Subcutaneous abdominal adipose tissue (tissue), 5 donors: ENCODE results near the gene SKA2.
"Not testable (repeated sequence)": the region's sequence is repeated elsewhere in the genome, so short reads cannot be mapped to it uniquely, and the experiment has no call there.

ENCODE experiments used
- H3K27ac ChIP-seq: one replicate; pipeline ENCODE4 v1.7.0; 2013; ENCODE audit warnings: low read depth, mild to moderate bottlenecking, inconsistent platforms, low read length, moderate library complexity
- H3K27me3 ChIP-seq, 5 donors: one replicate each; pipeline ENCODE4 v1.7.0; 2013; ENCODE audit warnings: low read length in 5 of 5, inconsistent platforms in 1 of 5; ENCODE audit not compliant: control insufficient read depth in 5 of 5, insufficient read depth in 4 of 5
- H3K36me3 ChIP-seq, 5 donors: one replicate each; pipeline ENCODE4 v1.7.0; 2013; ENCODE audit warnings: low read length in 5 of 5; ENCODE audit not compliant: control insufficient read depth in 5 of 5, insufficient read depth in 5 of 5
- H3K4me1 ChIP-seq, 5 donors: one replicate each; pipeline ENCODE4 v1.7.0; 2013; ENCODE audit warnings: low read length in 5 of 5, mild to moderate bottlenecking in 3 of 5, moderate library complexity in 1 of 5; ENCODE audit not compliant: control insufficient read depth in 5 of 5, insufficient read depth in 5 of 5
- H3K4me3 ChIP-seq, 5 donors: one replicate each; pipeline ENCODE4 v1.7.0; 2013; ENCODE audit warnings: low read length in 5 of 5, low read depth in 1 of 5
- H3K9ac ChIP-seq, 5 donors: one replicate each; pipeline ENCODE4 v1.7.0; 2013; ENCODE audit warnings: low read length in 5 of 5, mild to moderate bottlenecking in 4 of 5, moderate library complexity in 3 of 5
- H3K9me3 ChIP-seq, 5 donors: one replicate each; pipeline ENCODE4 v1.7.0; 2013; ENCODE audit warnings: low read length in 5 of 5; ENCODE audit not compliant: control insufficient read depth in 5 of 5
- donor health status: healthy.
- donor health status: healthy.
- donor health status: healthy.
- donor health status: healthy.
- donor health status: healthy.

Gene SKA2

DNA sequence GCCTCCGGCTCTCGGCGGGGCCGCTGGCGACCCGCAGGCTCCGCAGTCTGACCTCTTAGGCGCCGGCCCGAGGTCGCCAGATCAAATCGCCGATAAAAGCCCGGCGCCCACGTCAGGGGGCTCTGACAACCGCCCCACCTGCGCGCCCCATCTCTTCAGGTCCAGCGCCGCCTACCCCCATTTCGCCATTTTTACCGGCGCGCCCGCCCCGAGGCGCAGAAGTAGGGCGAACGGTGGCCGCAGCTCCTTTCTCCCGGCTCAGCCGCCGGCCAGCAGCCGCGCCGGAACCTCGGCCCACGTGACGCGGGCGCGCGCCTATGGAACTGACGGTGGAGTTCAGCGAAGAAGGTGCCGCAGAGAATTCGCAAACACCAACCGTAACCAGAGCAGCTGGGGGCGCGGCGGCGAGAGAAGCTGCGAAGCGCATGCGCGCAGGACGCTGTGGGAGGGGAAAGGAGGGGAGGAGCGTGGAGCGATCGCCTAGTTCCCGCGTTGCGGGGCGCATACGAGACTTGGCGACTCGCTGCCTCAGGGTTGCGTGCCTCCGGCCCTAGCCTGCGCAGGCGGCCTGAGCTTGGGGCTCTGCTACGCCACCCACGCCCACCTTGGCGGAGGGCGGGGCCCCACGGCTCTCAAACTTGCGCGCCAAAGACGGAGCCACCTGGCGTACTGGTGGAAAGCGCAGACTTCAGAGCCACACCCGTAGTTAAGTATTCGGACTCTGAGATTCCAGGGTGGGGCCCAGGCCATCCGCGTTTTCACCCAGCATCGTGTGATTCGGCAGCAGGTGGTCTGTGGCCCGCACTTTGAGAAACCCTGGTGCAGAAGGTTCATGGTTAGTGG is 48.3 kb downstream of the SKA2 start, which contains the start of gene TRIM37:
Gene TRIM37, minus strand, starts transcription at position 418 of the 843 bp plus-strand sequence. CDS start 419 bp downstream, outside the sequence.
- peaks cover 0 to 7% (median 0%) of the 10 kb centered on the region in 5 donors for H3K36me3 ChIP-seq
- no peaks in the 10 kb centered on the region for H3K9me3 ChIP-seq
- peak within 1 kb of the TSS; percentile 89 for H3K27ac ChIP-seq
- peak within 1 kb of the TSS; percentile 68 to 99 (median 89) for H3K4me3 ChIP-seq
- no peaks in the 10 kb centered on the region for H3K27me3 ChIP-seq
- H3K4me1 ChIP-seq, result peaks cover 4 to 21% (median 19%) of the 10 kb centered on the region in 5 donors
- peak within 1 kb of the TSS; percentile 81 to 89 (median 88) for H3K9ac ChIP-seq

DNA sequence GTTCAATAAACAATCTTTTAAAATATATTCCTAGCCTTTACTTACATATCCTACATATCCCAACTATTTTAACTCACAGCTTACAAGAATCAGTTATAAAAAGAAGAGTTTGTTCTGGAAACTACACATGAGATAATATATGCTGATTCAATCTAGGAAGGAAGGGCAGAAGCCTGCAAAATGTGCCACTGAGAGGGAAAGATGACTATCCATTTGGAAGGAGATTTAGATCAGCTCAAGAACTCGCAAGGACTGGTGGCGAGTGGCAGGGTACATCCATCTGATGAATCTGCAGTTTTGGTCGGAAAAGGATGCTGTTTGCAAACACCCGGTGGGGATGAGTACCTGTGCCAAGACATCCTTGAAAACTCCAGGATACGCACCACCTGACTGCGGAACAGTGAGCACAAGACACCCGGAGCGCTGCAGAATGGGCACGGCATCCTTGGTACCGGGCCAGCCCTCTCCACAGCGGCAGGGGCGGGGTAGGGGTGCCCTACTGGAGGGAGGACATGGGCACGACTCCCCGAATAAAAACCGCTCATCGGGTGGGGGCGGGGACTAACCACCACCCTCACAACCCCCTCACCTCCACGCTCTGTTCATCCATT is 49.0 kb downstream of the SKA2 start:
- H3K27ac ChIP-seq, result peak overlapping the region; percentile 89
- peaks cover 4 to 21% (median 19%) of the 10 kb centered on the region in 5 donors for H3K4me1 ChIP-seq
- peak overlapping the region; percentile 41 to 89 (median 88) for H3K9ac ChIP-seq
- no peaks in the 10 kb centered on the region for H3K9me3 ChIP-seq
- no peaks in the 10 kb centered on the region for H3K27me3 ChIP-seq
- H3K36me3 ChIP-seq, result peaks cover 0 to under 1% (median 0%) of the 10 kb centered on the region in 5 donors
- H3K4me3 ChIP-seq, result peak overlapping the region; percentile 68 to 99 (median 88)

GRCh38 chr17:59101178-59101577 is 53.8 kb downstream of the SKA2 start:
- Histone ChIP-seq H3K4me3 (no peak overlapping the region), H3K9ac (no peak overlapping the region), H3K36me3 (peaks cover 0 to 11% (median 3%) of the 10 kb centered on the region in 5 donors), H3K27me3 (no peaks in the 10 kb centered on the region), H3K9me3 (no peaks in the 10 kb centered on the region), H3K4me1 (peaks cover 0 to 11% (median 8%) of the 10 kb centered on the region in 5 donors), H3K27ac (no peak overlapping the region)

DNA sequence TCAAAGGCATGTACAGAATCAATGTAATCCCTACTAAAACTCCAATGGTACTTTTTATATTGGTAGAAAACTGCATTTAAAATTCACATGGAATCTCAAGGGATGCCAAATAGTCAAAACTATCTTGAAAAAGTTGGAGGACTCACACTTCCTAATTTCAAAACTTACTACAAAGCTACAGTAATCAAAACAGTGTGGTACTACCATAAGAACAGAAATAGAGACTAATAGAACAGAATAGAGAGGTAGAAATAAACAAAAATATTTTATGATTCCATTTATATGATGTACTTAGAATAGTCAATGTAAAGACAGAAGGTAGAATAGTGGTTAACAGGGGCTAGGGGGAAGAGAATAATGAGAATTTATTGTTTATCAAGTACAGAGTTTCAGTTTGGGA is 57.1 kb downstream of the SKA2 start:
- H3K4me1 ChIP-seq, result peaks cover 0 to 12% (median 8%) of the 10 kb centered on the region in 5 donors
- no peak overlapping the region for H3K27ac ChIP-seq
- no peak overlapping the region for H3K9ac ChIP-seq
- no peak overlapping the region for H3K4me3 ChIP-seq
- H3K36me3 ChIP-seq, result peaks cover 0 to 11% (median 3%) of the 10 kb centered on the region in 5 donors
- H3K9me3 ChIP-seq, result no peaks in the 10 kb centered on the region
- no peaks in the 10 kb centered on the region for H3K27me3 ChIP-seq

DNA sequence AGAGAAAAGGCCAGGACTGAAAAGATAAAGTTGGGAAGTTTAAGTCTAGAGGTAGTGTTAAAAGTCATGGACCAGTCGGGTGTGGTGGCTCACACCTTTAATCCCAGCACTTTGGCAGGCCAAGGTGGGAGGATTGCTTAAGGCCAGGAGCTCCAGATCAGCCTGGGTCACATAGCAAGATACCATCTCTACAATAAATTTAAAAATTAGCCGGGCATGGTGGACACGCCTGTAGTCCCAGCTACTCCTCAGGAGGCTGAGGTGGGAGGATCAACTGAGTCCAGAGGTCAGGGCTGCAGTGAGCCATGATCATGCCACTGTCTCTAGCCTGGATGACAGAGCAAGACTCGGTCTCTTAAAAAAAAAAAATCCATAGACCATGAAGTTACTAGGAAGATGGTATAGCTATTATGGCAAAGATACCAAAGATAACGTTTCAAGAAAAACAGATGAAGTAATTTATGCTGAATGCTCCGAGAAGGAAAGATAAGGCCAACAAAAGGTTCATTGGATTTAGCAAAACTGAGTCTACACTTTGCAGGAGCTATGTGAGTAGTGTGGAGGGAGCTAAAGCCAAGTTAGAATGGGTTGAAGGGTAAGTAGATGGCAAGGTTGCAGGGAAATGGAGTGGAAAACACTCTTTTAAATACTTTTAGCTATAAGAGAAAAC is 60.0 kb downstream of the SKA2 start:
- peaks cover 0 to 6% (median 0%) of the 10 kb centered on the region in 5 donors for H3K36me3 ChIP-seq
- H3K27ac ChIP-seq, result no peak overlapping the region
- peaks cover 0 to 12% (median 8%) of the 10 kb centered on the region in 5 donors for H3K4me1 ChIP-seq

GRCh38 chr17:59093702-59094231 is 61.2 kb downstream of the SKA2 start:
- Histone ChIP-seq H3K9ac (peak overlapping the region in 4 of 5 donors; percentile 6 to 84 (median 46)), H3K9me3 (no peaks in the 10 kb centered on the region), H3K4me3 (peak overlapping the region in 1 of 5 donors; percentile 28), H3K27me3 (no peaks in the 10 kb centered on the region), H3K4me1 (peaks cover 0 to 12% (median 8%) of the 10 kb centered on the region in 5 donors), H3K36me3 (peaks cover 5 to 9% (median 8%) of the 10 kb centered on the region in 5 donors), H3K27ac (peak overlapping the region; percentile 61)

More for the DNA sequence above, 60.0 kb downstream of the SKA2 start:
- Histone ChIP-seq H3K27me3 (no peaks in the 10 kb centered on the region), H3K9ac (no peak overlapping the region), H3K9me3 (no peaks in the 10 kb centered on the region), H3K4me3 (no peak overlapping the region)

GRCh38 chr17:59093145-59093701 is 61.8 kb downstream of the SKA2 start:
- Histone ChIP-seq H3K4me3 (peak overlapping the region in 1 of 5 donors; percentile 28), H3K9me3 (no peaks in the 10 kb centered on the region), H3K4me1 (peaks cover 0 to 12% (median 8%) of the 10 kb centered on the region in 5 donors), H3K9ac (peak overlapping the region in 4 of 5 donors; percentile 6 to 84 (median 46)), H3K36me3 (peaks cover 6 to 13% (median 8%) of the 10 kb centered on the region in 5 donors), H3K27ac (peak overlapping the region; percentile 61), H3K27me3 (no peaks in the 10 kb centered on the region)

- not testable (repeated sequence) for H3K4me3 ChIP-seq, H3K9ac ChIP-seq, H3K27me3 ChIP-seq, H3K9me3 ChIP-seq, H3K27ac ChIP-seq
- H3K4me1 ChIP-seq, result peaks cover 0 to 12% (median 8%) of the 10 kb centered on the region in 5 donors
- H3K36me3 ChIP-seq, result peaks cover 7 to 20% (median 11%) of the 10 kb centered on the region in 5 donors
Observed at GRCh38 chr17:59090593-59090992, 64.4 kb downstream of the SKA2 start.

- Histone ChIP-seq H3K4me3 (no peak overlapping the region), H3K27ac (no peak overlapping the region), H3K36me3 (peaks cover 18 to 35% (median 24%) of the 10 kb centered on the region in 5 donors), H3K9me3 (no peaks in the 10 kb centered on the region), H3K4me1 (no peaks in the 10 kb centered on the region), H3K27me3 (no peaks in the 10 kb centered on the region), H3K9ac (no peak overlapping the region)
Observed at GRCh38 chr17:59084154-59084553, 70.8 kb downstream of the SKA2 start.
